Kidney (tissue), 14 donors: ENCODE results near the gene CUBN. TPM values are rescaled to one million over a fixed set of nuclear protein-coding genes. Genes with fewer than 3 reads are reported as not detected.

ENCODE experiments used
- DNase-seq, 5 donors: peaks; one replicate each; pipeline ENCODE4 v3.0.0-alpha.2; 2013 to 2020
- FAIRE-seq: peaks from 2 replicates; lab custom pipeline; 2012; peaks lifted over from hg19 to GRCh38; lab: Jason Lieb, UNC
- H3K27ac ChIP-seq, 2 donors: one replicate each; pipeline ENCODE4 v1.7.0; 2013; ENCODE audit warnings: low read depth in 2 of 2, low read length in 2 of 2, inconsistent platforms in 1 of 2
- H3K27me3 ChIP-seq: one replicate; pipeline ENCODE4 v1.7.1; 2013; ENCODE audit warnings: low read length, inconsistent platforms; ENCODE audit not compliant: control insufficient read depth, insufficient read depth
- H3K36me3 ChIP-seq, 3 donors: one replicate each; pipeline versions ENCODE4 v1.7.0 to v1.7.1; 2013; ENCODE audit warnings: low read length in 3 of 3, control low read depth in 1 of 3, inconsistent platforms in 1 of 3; ENCODE audit not compliant: insufficient read depth in 3 of 3, control insufficient read depth in 2 of 3
- H3K4me1 ChIP-seq, 3 donors: one replicate each; pipeline versions ENCODE4 v1.7.0 to v1.7.1; 2013; ENCODE audit warnings: low read length in 3 of 3, inconsistent platforms in 1 of 3, low read depth in 1 of 3; ENCODE audit not compliant: control insufficient read depth in 2 of 3, insufficient read depth in 2 of 3
- H3K4me3 ChIP-seq, 3 donors: one replicate each; pipeline versions ENCODE4 v1.7.0 to v1.8.1; 2013; ENCODE audit warnings: low read length in 3 of 3, control low read depth in 1 of 3, inconsistent platforms in 1 of 3
- H3K9ac ChIP-seq, 3 donors: one replicate each; pipeline versions ENCODE4 v1.7.0 to v1.7.1; 2013; ENCODE audit warnings: low read length in 3 of 3, control low read depth in 1 of 3, inconsistent platforms in 1 of 3
- H3K9me3 ChIP-seq, 3 donors: one replicate each; pipeline versions ENCODE4 v1.7.0 to v1.7.1; 2013; ENCODE audit warnings: low read length in 3 of 3, control low read depth in 1 of 3, inconsistent platforms in 1 of 3; ENCODE audit not compliant: control insufficient read depth in 2 of 3, insufficient read depth in 1 of 3
- CTCF ChIP-seq: IDR thresholded peaks from 3 replicates; pipeline ENCODE4 v1.5.1; 2012; ENCODE audit warnings: mild to moderate bottlenecking, moderate library complexity, borderline replicate concordance; ENCODE audit not compliant: insufficient read depth; ENCODE audit errors: extremely low read depth
- intact Hi-C: fragments of 100-400 bp; cut with DNase I; formaldehyde crosslinking; loops from one replicate; pipeline ENCODE4 v1.11.1; 2022
- polyA plus RNA-seq: library from polyadenylated mRNA; stranded (reverse); fragments of 350-450 nt; fragmentation: Illumina TruSeq; extraction: RNeasy Lipid Tissue Mini Kit (QIAGEN cat#74804); gene quantifications from one replicate; pipeline ENCODE4 v1.2.3, GENCODE V29; 2014; ENCODE audit warnings: low read depth, low replicate concordance; ENCODE audit not compliant: insufficient read depth
- total RNA-seq: library from RNA; stranded (reverse); fragmentation: NEBNext Ultra II Directional; extraction: Animal tissue kit (Norgen Biotek cat#: 25700); gene quantifications from one replicate; pipeline ENCODE4 v1.2.1, GENCODE V29; 2021
- donor health status: control.
- donor health status: control.
- donor health status: control.
- donor health status: control.
- donor health status: control.
- donor health status: DM: yes; HTN: yes; CAD: no.
- donor health status: Normal renal cell carcinoma (clear cell type).

Gene CUBN
- total and polyA plus RNA-seq, 2 donors from 2014 or later: 14.8 to 31.6 TPM

GRCh38 chr10:17073725-17074540, 55.7 kb downstream of the CUBN start:
- intact Hi-C loops: no loop called here
- no peak for TF ChIP-seq CTCF
- no peaks in the 10 kb centered on the region for H3K27me3 ChIP-seq
- FAIRE-seq (no peak), DNase-seq (no peak)
- no peak overlapping the region for H3K9ac ChIP-seq
- no peak overlapping the region for H3K27ac ChIP-seq
- no peak overlapping the region for H3K4me3 ChIP-seq
- no peaks in the 10 kb centered on the region for H3K9me3 ChIP-seq
- no peaks in the 10 kb centered on the region for H3K4me1 ChIP-seq
- H3K36me3 ChIP-seq: peaks cover 0 to 23% (median 5%) of the 10 kb centered on the region in 3 donors

GRCh38 chr10:17068953-17069352, 60.7 kb downstream of the CUBN start:
- Histone ChIP-seq H3K4me3 (no peak overlapping the region), H3K27me3 (no peaks in the 10 kb centered on the region), H3K4me1 (no peaks in the 10 kb centered on the region), H3K36me3 (peaks cover 0 to 30% (median 2%) of the 10 kb centered on the region in 3 donors), H3K9ac (no peak overlapping the region), H3K9me3 (no peaks in the 10 kb centered on the region), H3K27ac (no peak overlapping the region)
- intact Hi-C loops: no loop called here
- no peak for TF ChIP-seq CTCF
- FAIRE-seq (no peak), DNase-seq (no peak)

GRCh38 chr10:17067376-17068264, 62.0 kb downstream of the CUBN start:
- Histone ChIP-seq H3K9ac (no peak overlapping the region), H3K27ac (no peak overlapping the region), H3K4me3 (no peak overlapping the region), H3K27me3 (no peaks in the 10 kb centered on the region), H3K36me3 (peaks cover 0 to 31% (median 2%) of the 10 kb centered on the region in 3 donors), H3K4me1 (no peaks in the 10 kb centered on the region), H3K9me3 (no peaks in the 10 kb centered on the region)
- TF ChIP-seq CTCF: no peak
- DNase-seq (no peak), FAIRE-seq (no peak)
- intact Hi-C loops: no loop called here
